Testis (tissue), 3 donors: Measurements from ENCODE around the gene SMYD3. TPM values are rescaled to one million over a fixed set of nuclear protein-coding genes. Genes with fewer than 3 reads are reported as not detected.
"Not testable (repeated sequence)": the region's sequence is repeated elsewhere in the genome, so short reads cannot be mapped to it uniquely, and the experiment has no call there.

Experiments used
- DNase-seq: peaks from one replicate; pipeline ENCODE4 v3.0.0-alpha.2; 2019
- H3K27ac ChIP-seq, 2 donors: fragments of 200-600 bp; sonication (generic); one replicate each; pipeline ENCODE4 v1.5.1; 2019
- H3K27me3 ChIP-seq: fragments of 200-600 bp; sonication (generic); one replicate; pipeline ENCODE4 v1.5.1; 2019
- H3K36me3 ChIP-seq: fragments of 200-600 bp; sonication (generic); one replicate; pipeline ENCODE4 v1.5.1; 2017; ENCODE audit warnings: low read depth; ENCODE audit errors: missing control alignments
- H3K4me1 ChIP-seq: fragments of 200-600 bp; sonication (generic); one replicate; pipeline ENCODE4 v1.5.1; 2019
- H3K4me3 ChIP-seq, 2 donors: fragments of 200-600 bp; sonication (generic); one replicate each; pipeline ENCODE4 v1.5.1; 2017 to 2019
- H3K9me3 ChIP-seq: fragments of 200-600 bp; sonication (generic); one replicate; pipeline ENCODE4 v1.5.1; 2017
- POLR2A ChIP-seq: fragments of 450-650 bp; IDR thresholded peaks from one replicate; pipeline ENCODE4 v1.6.1; 2017; ENCODE audit warnings: antibody characterized with exemption, mild to moderate bottlenecking, moderate library complexity
- WGBS, 2 donors: methylation state at CpG; one replicate each; pipeline ENCODE4 v1.1.5; 2018; 5-methylcytosine and 5-hydroxymethylcytosine counted together
- intact Hi-C: fragments of 100-400 bp; cut with DNase I; formaldehyde crosslinking; loops from one replicate; pipeline ENCODE4 v1.15.1; 2023; ENCODE audit warnings: low total_unique reads
- polyA plus RNA-seq: library from polyadenylated mRNA; stranded (reverse); fragments of 350-450 nt; fragmentation: Illumina TruSeq; extraction: RNeasy Lipid Tissue Mini Kit (QIAGEN cat#74804); gene quantifications from one replicate; pipeline ENCODE4 v1.2.3, GENCODE V29; 2014; ENCODE audit warnings: low read depth, low replicate concordance; ENCODE audit not compliant: insufficient read depth
- total RNA-seq, 2 donors: library from RNA; depleted of rRNA; stranded (reverse); fragments of >200 nt; gene quantifications; one replicate each; pipeline ENCODE4 v1.2.3, GENCODE V29; 2016
- TF ChIP-seq, protein P1 (sequence below), 3 experiments: fragments of 450-650 bp in 2 of 3; fragments of 200-600 bp in 1 of 3; sonication (generic) in 1 of 3; IDR thresholded peaks; one replicate each; pipeline ENCODE4 v1.5.1; 2016 to 2019; ENCODE audit warnings: antibody characterized with exemption in 3 of 3, mild to moderate bottlenecking in 2 of 3, moderate library complexity in 1 of 3

SMYD3 gene
- total and polyA plus RNA-seq, 3 donors from 2014 or later, result 23.0 to 38.8 (median 38.7) TPM

DNA sequence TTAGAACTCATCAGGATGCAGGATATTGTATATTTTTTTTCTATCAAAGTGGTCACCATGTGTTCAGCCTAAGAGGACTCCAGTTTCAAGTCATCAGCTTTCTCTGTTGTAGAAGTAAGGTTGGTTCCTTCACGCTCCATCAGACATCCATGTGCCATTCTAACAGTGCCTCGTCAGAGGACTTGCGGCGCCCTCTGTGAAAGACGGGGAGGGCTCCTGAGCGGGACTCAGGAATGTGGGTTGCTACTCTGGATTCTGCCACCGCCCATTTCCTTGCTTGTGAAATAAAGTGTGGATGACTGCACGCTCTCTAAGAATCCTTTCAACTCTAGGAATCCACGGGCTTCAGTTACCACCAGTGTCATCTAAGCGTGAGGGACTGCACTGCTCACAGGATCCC is 758.8 kb downstream of the SMYD3 start:
- intact Hi-C loops, result no loop called here
- Histone ChIP-seq H3K9me3 (no peaks in the 10 kb centered on the region), H3K4me3 (no peak overlapping the region), H3K27ac (no peak overlapping the region), H3K36me3 (no peaks in the 10 kb centered on the region), H3K4me1 (no peaks in the 10 kb centered on the region), H3K27me3 (no peaks in the 10 kb centered on the region)
- WGBS, 2 donors, result 85 to 94% methylated on average over 10 of the region's 10 CpGs
- no peak for DNase-seq
- no peak for TF ChIP-seq POLR2A
- TF ChIP-seq, protein P1, sequence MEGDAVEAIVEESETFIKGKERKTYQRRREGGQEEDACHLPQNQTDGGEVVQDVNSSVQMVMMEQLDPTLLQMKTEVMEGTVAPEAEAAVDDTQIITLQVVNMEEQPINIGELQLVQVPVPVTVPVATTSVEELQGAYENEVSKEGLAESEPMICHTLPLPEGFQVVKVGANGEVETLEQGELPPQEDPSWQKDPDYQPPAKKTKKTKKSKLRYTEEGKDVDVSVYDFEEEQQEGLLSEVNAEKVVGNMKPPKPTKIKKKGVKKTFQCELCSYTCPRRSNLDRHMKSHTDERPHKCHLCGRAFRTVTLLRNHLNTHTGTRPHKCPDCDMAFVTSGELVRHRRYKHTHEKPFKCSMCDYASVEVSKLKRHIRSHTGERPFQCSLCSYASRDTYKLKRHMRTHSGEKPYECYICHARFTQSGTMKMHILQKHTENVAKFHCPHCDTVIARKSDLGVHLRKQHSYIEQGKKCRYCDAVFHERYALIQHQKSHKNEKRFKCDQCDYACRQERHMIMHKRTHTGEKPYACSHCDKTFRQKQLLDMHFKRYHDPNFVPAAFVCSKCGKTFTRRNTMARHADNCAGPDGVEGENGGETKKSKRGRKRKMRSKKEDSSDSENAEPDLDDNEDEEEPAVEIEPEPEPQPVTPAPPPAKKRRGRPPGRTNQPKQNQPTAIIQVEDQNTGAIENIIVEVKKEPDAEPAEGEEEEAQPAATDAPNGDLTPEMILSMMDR (IDR thresholded peaks at IDR 0.05), result no peak

DNA sequence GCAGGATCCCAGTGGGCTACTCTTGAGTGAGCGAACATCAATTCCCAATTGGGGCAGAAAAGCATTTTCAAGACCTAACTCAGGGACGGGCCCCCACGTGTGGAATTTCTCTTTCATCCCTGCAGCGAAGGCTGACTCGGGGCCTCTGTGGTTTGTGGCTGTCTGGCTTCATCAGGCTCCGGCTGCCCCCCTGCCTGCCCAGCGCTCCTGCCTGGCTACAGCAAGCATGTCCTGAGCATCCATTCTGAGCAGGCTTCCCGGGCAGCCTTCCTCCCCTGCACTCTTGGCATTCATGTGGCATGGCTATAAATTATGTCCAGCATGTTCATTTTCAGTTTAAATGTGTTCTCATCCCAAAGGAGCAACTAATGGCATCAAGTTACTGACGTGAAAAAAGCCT is 764.2 kb downstream of the SMYD3 start:
- 53 to 64% methylated on average over 8 to 9 of the region's 9 CpGs for whole genome bisulfite sequencing, 2 donors
- no peaks in the 10 kb centered on the region for H3K36me3 ChIP-seq
- H3K9me3 ChIP-seq, result no peaks in the 10 kb centered on the region
- intact Hi-C loops, result no loop called here
- no peak for DNase-seq
- H3K4me3 ChIP-seq, result no peak overlapping the region
- TF ChIP-seq, protein P1 (IDR thresholded peaks at IDR 0.05), result no peak
- TF ChIP-seq POLR2A, result no peak
- H3K27me3 ChIP-seq, result no peaks in the 10 kb centered on the region
- no peaks in the 10 kb centered on the region for H3K4me1 ChIP-seq
- H3K27ac ChIP-seq, result no peak overlapping the region

DNA sequence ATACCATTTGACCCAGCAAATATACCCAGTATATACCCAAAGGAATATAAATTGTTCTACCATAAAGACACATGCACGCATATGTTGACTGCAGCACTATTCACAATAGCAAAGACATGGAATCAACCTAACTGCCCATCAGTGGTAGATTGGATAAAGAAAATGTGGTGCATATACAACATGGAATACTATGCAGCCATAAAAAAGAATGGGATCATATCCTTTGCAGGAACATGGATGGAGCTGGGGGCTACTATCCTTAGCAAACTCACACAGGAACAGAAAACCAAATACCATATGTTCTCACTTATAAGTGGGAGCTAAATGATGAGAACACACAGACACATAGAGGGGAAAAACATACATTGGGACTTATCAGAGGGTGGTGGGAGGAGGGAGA is 766.7 kb downstream of the SMYD3 start:
- H3K9me3 ChIP-seq, H3K27me3 ChIP-seq, H3K4me1 ChIP-seq, H3K27ac ChIP-seq, H3K36me3 ChIP-seq, intact Hi-C loops, H3K4me3 ChIP-seq, DNase-seq: not testable (repeated sequence)
- WGBS, 2 donors, result 97 to 100% methylated on average over 1 of the region's 1 CpG

GRCh38 chr1:245730801-245731200 is 776.3 kb downstream of the SMYD3 start:
- no peaks in the 10 kb centered on the region for H3K4me1 ChIP-seq
- H3K4me3 ChIP-seq, result no peak overlapping the region
- no peaks in the 10 kb centered on the region for H3K9me3 ChIP-seq
- intact Hi-C loops, result no loop called here
- DNase-seq, result no peak
- no peak overlapping the region for H3K27ac ChIP-seq
- TF ChIP-seq POLR2A, result no peak
- TF ChIP-seq, protein P1 (IDR thresholded peaks at IDR 0.05), result no peak
- WGBS, 2 donors, result 85 to 92% methylated on average over 2 of the region's 2 CpGs
- no peaks in the 10 kb centered on the region for H3K27me3 ChIP-seq
- H3K36me3 ChIP-seq, result no peaks in the 10 kb centered on the region

- H3K27ac ChIP-seq, H3K27me3 ChIP-seq, H3K36me3 ChIP-seq, H3K4me1 ChIP-seq, H3K9me3 ChIP-seq, DNase-seq, intact Hi-C loops, H3K4me3 ChIP-seq: not testable (repeated sequence)
- 96 to 97% methylated on average over 3 of the region's 3 CpGs for WGBS, 2 donors
Observed at GRCh38 chr1:245728035-245728434, 779.0 kb downstream of the SMYD3 start.

DNA sequence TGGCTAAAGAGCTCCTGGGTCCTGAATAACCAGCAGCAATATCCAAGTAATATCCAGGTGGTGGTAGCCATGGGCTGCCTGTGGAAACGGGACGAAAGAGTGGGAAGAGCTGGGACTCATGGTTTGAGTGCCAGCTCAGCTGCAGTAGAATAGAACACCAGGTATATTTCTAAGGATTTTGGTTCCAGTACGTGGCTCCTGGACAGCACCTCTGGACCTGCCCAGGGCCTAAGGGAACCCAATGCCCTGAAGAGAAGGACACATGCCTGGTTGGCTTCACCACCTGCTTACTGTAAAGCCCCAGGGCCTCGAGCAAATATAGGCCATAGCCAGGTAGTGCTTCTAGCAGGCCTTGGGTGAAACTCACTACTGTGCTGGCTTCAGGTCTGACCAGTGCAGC is 785.6 kb downstream of the SMYD3 start:
- intact Hi-C loops, result no loop called here
- Histone ChIP-seq H3K36me3 (no peaks in the 10 kb centered on the region), H3K9me3 (no peaks in the 10 kb centered on the region), H3K27ac (no peak overlapping the region), H3K27me3 (no peaks in the 10 kb centered on the region), H3K4me1 (no peaks in the 10 kb centered on the region), H3K4me3 (no peak overlapping the region)
- no peak for TF ChIP-seq POLR2A
- TF ChIP-seq, protein P1 (IDR thresholded peaks at IDR 0.05), result no peak
- no peak for DNase-seq
- WGBS, 2 donors, result 90 to 93% methylated on average over 4 of the region's 4 CpGs
